Type B pancreatic cell (in vitro differentiated cells): Measurements from ENCODE around the gene TPO. TPM values are rescaled to one million over a fixed set of nuclear protein-coding genes. Genes with fewer than 3 reads are reported as not detected.

ENCODE experiments used
- DNase-seq: peaks from one replicate; pipeline ENCODE4 v3.0.0; 2021; ENCODE audit warnings: mixed read lengths; ENCODE audit not compliant: unreplicated experiment; ENCODE audit errors: extremely low spot score
- H3K27ac Mint-ChIP-seq: 2 replicates; pipeline ENCODE4 v1.8.0; 2021; ENCODE audit warnings: mild to moderate bottlenecking, mixed read lengths
- H3K27me3 Mint-ChIP-seq: 2 replicates; pipeline ENCODE4 v1.8.0; 2021; ENCODE audit warnings: mixed read lengths
- H3K36me3 Mint-ChIP-seq: 2 replicates; pipeline ENCODE4 v1.8.0; 2021; ENCODE audit warnings: mixed read lengths
- H3K4me1 Mint-ChIP-seq: one replicate; pipeline ENCODE4 v1.8.0; 2021; ENCODE audit warnings: mixed read lengths; ENCODE audit not compliant: unreplicated experiment
- H3K4me3 Mint-ChIP-seq: 2 replicates; pipeline ENCODE4 v1.8.0; 2021; ENCODE audit warnings: mild to moderate bottlenecking, mixed read lengths
- H3K9me3 Mint-ChIP-seq: 2 replicates; pipeline ENCODE4 v1.8.0; 2021; ENCODE audit warnings: mixed read lengths
- CTCF ChIP-seq: fragments of 200-600 bp; sonication (generic); conservative IDR thresholded peaks from 2 replicates; pipeline ENCODE4 v1.5.0; 2021; ENCODE audit warnings: antibody characterized with exemption, mild to moderate bottlenecking
- total RNA-seq: library from RNA; stranded (reverse); gene quantifications from 2 replicates; pipeline ENCODE4 v1.2.1, GENCODE V29; 2021; ENCODE audit warnings: low replicate concordance

The TPO gene
- total RNA-seq, 1 donor from 2014 or later, result not detected

- DNase-seq, result no peak
- H3K27me3 Mint-ChIP-seq, result no peaks in the 10 kb centered on the region
Observed at GRCh38 chr2:1528273-1529064, 115.2 kb downstream of the TPO start.

GRCh38 chr2:1538663-1539062 lies 125.4 kb downstream of the TPO start:
- TF ChIP-seq CTCF, result peak; percentile 70

More at GRCh38 chr2:1528273-1529064, 115.2 kb downstream of the TPO start:
- H3K27ac Mint-ChIP-seq, result no peak overlapping the region
- TF ChIP-seq CTCF, result no peak
- no peak overlapping the region for H3K4me3 Mint-ChIP-seq
- H3K9me3 Mint-ChIP-seq, result no peaks in the 10 kb centered on the region
- H3K36me3 Mint-ChIP-seq, result no peaks in the 10 kb centered on the region
- H3K4me1 Mint-ChIP-seq, result no peaks in the 10 kb centered on the region

GRCh38 chr2:1539441-1539840 lies 126.2 kb downstream of the TPO start:
- Mint-ChIP-seq H3K9me3 (no peaks in the 10 kb centered on the region), H3K36me3 (no peaks in the 10 kb centered on the region), H3K27ac (no peak overlapping the region), H3K27me3 (peaks cover 19% of the 10 kb centered on the region), H3K4me3 (no peak overlapping the region), H3K4me1 (peaks cover 13% of the 10 kb centered on the region)
- DNase-seq, result no peak
- no peak for TF ChIP-seq CTCF

More at GRCh38 chr2:1538663-1539062, 125.4 kb downstream of the TPO start:
- no peak overlapping the region for H3K27ac Mint-ChIP-seq
- DNase-seq, result no peak
- no peaks in the 10 kb centered on the region for H3K36me3 Mint-ChIP-seq
- peaks cover 13% of the 10 kb centered on the region for H3K4me1 Mint-ChIP-seq
- no peaks in the 10 kb centered on the region for H3K9me3 Mint-ChIP-seq
- peaks cover 19% of the 10 kb centered on the region for H3K27me3 Mint-ChIP-seq
- no peak overlapping the region for H3K4me3 Mint-ChIP-seq

- H3K4me3 Mint-ChIP-seq, result no peak overlapping the region
- no peaks in the 10 kb centered on the region for H3K36me3 Mint-ChIP-seq
- DNase-seq, result no peak
- peaks cover 21% of the 10 kb centered on the region for H3K27me3 Mint-ChIP-seq
- TF ChIP-seq CTCF, result no peak
- H3K4me1 Mint-ChIP-seq, result peaks cover 13% of the 10 kb centered on the region
- no peaks in the 10 kb centered on the region for H3K9me3 Mint-ChIP-seq
- H3K27ac Mint-ChIP-seq, result no peak overlapping the region
Observed at GRCh38 chr2:1539973-1540372, 126.7 kb downstream of the TPO start.

- Mint-ChIP-seq H3K4me1 (peaks cover 13% of the 10 kb centered on the region), H3K27me3 (peaks cover 22% of the 10 kb centered on the region), H3K36me3 (no peaks in the 10 kb centered on the region), H3K27ac (no peak overlapping the region), H3K4me3 (no peak overlapping the region), H3K9me3 (no peaks in the 10 kb centered on the region)
- no peak for DNase-seq
- no peak for TF ChIP-seq CTCF
Observed at GRCh38 chr2:1540481-1540880, 127.2 kb downstream of the TPO start.
